Activated B cell treated with CpG ODN at 0.5 μM for 24 hours (primary cell): ENCODE measurements around the gene TNIP2. TPM values are rescaled to one million over a fixed set of nuclear protein-coding genes. Genes with fewer than 3 reads are reported as not detected.
A peak's percentile ranks its signal among the peaks of the same experiment; 100 is the strongest.

Experiments
- ATAC-seq: fragments of 200-7000 bp; cut with Tn5 transposase; one replicate; pipeline ENCODE4 v1.10.0; 2021; ENCODE audit warnings: low read depth, mild to moderate bottlenecking, moderate library complexity
- CTCF ChIA-PET: fragments of 350-600 bp; sonication (Branson Sonifier 250); formaldehyde crosslinking; loops from one replicate; lab custom pipeline; 2021; ENCODE audit warnings: antibody characterized with exemption; lab: Charles Lee
- POLR2A ChIA-PET: fragments of 350-600 bp; sonication (Branson Sonifier 250); formaldehyde crosslinking; loops from one replicate; lab custom pipeline; 2021; ENCODE audit warnings: antibody characterized with exemption; lab: Charles Lee
- DNase-seq: peaks from one replicate; pipeline ENCODE4 v3.0.0; 2022
- H3K27ac Mint-ChIP-seq: one replicate; pipeline ENCODE4 v1.8.0; 2020; ENCODE audit warnings: mixed read lengths
- H3K27me3 Mint-ChIP-seq: one replicate; pipeline ENCODE4 v1.8.0; 2021; ENCODE audit warnings: mixed read lengths
- H3K36me3 Mint-ChIP-seq: one replicate; pipeline ENCODE4 v1.8.0; 2021; ENCODE audit warnings: low read depth, mixed read lengths
- H3K4me1 Mint-ChIP-seq: one replicate; pipeline ENCODE4 v1.8.0; 2021; ENCODE audit warnings: mixed read lengths
- H3K4me3 Mint-ChIP-seq: one replicate; pipeline ENCODE4 v1.8.0; 2020; ENCODE audit warnings: mild to moderate bottlenecking, mixed read lengths
- H3K9me3 Mint-ChIP-seq: one replicate; pipeline ENCODE4 v1.8.0; 2020; ENCODE audit warnings: mixed read lengths
- intact Hi-C: fragments of 100-400 bp; cut with micrococcal nuclease; formaldehyde crosslinking; loops from one replicate; pipeline ENCODE4 v1.15.1; 2024
- total RNA-seq: library from RNA; stranded (reverse); gene quantifications from 2 replicates; pipeline ENCODE4 v1.2.3, GENCODE V29; 2022
- TF ChIP-seq, protein P1 (sequence below): fragments of 200-600 bp; IDR thresholded peaks from one replicate; pipeline ENCODE4 v1.8.0; 2022; ENCODE audit warnings: antibody characterized with exemption, mild to moderate bottlenecking

Gene TNIP2
- total RNA-seq, 1 donor from 2014 or later, result 83.2 TPM

DNA sequence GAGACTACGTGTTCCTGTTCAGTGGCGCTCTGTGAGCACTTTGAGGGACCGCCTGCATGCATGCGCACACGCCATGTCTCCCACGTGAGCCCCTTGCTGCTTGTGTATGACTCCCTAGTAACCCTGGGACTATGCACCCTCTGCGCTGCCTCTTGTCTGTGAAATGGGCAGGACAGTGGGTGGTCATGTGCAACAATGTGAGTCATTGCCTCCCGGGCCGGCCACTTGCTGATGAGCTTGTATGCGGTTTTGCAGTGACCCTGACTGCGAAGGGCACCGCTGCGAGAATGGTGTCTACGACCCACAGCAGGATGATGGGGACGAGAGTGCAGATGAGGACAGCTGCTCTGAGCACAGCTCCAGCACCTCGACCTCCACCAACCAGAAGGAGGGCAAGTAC is 61.4 kb downstream of the TNIP2 start:
- peak overlapping the region; percentile 19 for H3K4me3 Mint-ChIP-seq
- ATAC-seq (no peak), DNase-seq (no peak)
- no peaks in the 10 kb centered on the region for H3K27me3 Mint-ChIP-seq
- peaks cover 5% of the 10 kb centered on the region for H3K9me3 Mint-ChIP-seq
- ChIA-PET POLR2A (interaction anchor here (3.3 kb wide), 1 partner anchor 52 kb away, joined by 56 read pairs; no protein-coding TSS in a partner anchor), CTCF (no interaction called here)
- intact Hi-C loops, result loop anchor here (5.0 kb wide), 2 partner anchors 97 to 153 kb away; no protein-coding TSS in a partner anchor
- peaks cover 89% of the 10 kb centered on the region for H3K4me1 Mint-ChIP-seq
- TF ChIP-seq, protein P1, sequence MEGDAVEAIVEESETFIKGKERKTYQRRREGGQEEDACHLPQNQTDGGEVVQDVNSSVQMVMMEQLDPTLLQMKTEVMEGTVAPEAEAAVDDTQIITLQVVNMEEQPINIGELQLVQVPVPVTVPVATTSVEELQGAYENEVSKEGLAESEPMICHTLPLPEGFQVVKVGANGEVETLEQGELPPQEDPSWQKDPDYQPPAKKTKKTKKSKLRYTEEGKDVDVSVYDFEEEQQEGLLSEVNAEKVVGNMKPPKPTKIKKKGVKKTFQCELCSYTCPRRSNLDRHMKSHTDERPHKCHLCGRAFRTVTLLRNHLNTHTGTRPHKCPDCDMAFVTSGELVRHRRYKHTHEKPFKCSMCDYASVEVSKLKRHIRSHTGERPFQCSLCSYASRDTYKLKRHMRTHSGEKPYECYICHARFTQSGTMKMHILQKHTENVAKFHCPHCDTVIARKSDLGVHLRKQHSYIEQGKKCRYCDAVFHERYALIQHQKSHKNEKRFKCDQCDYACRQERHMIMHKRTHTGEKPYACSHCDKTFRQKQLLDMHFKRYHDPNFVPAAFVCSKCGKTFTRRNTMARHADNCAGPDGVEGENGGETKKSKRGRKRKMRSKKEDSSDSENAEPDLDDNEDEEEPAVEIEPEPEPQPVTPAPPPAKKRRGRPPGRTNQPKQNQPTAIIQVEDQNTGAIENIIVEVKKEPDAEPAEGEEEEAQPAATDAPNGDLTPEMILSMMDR, result no peak
- peak overlapping the region; percentile 70 for H3K27ac Mint-ChIP-seq
- peaks cover 80% of the 10 kb centered on the region for H3K36me3 Mint-ChIP-seq

DNA sequence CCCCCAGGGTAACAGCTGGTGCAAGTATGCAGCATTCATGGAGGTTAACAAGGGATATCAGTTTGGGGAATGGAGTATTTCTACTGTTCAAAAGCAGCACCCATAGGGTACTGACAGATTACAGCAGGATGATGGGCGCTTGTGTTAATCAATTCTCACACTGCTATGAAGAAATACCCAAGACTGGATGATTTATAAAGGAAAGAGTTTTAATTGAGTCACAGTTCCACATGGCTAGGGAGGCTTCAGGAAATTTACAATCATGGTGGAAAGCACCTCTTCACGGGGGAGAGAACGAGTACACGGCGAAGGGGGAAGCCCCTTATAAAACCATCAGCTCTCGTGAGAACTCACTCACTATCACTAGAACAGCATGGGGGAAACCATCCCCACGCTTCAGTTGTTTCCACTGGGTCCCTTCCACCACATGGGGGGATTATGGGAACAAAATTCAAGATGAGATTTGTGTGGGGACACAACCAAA is 64.1 kb downstream of the TNIP2 start:
- POLR2A ChIA-PET, result interaction anchor here (0.6 to 5.4 kb wide), 8 partner anchors 55 to 272 kb away, joined by 3 to 65 read pairs (median 6); partner anchors contain the start of genes GRK4 and TNIP2
- DNase-seq, result no peak
- CTCF ChIA-PET, result interaction anchor here (1.3 kb wide), 1 partner anchor 23 kb away, joined by 3 read pairs; no protein-coding TSS in a partner anchor
- TF ChIP-seq, protein P1, result no peak
- intact Hi-C loops, result loop anchor here (1.0 to 5.0 kb wide), 4 partner anchors 54 to 241 kb away; no protein-coding TSS in a partner anchor
- H3K36me3 Mint-ChIP-seq, result peaks cover 72% of the 10 kb centered on the region
- H3K27me3 Mint-ChIP-seq, result no peaks in the 10 kb centered on the region
- H3K9me3 Mint-ChIP-seq, result peaks cover 5% of the 10 kb centered on the region
- H3K4me1 Mint-ChIP-seq, result peaks cover 87% of the 10 kb centered on the region
- H3K4me3 Mint-ChIP-seq, result peak overlapping the region; percentile 70
- peak; percentile 27 for ATAC-seq
- peak overlapping the region; percentile 95 for H3K27ac Mint-ChIP-seq

Other genes with a start within 250 kb of the TNIP2 start
- gene FAM193A, start 219.7 kb downstream of the TNIP2 start, total RNA-seq, result 40.0 and 42.8 TPM in 2 replicates
- 40.4 and 43.2 TPM in 2 replicates for gene SH3BP2, start 36.7 kb upstream of the TNIP2 start, total RNA-seq
- gene ADD1, start 87.5 kb upstream of the TNIP2 start, total RNA-seq, result 326 and 340 TPM in 2 replicates
- gene NOP14, start 207.1 kb upstream of the TNIP2 start, total RNA-seq, result 56.3 and 57.3 TPM in 2 replicates
- gene GRK4, start 207.2 kb upstream of the TNIP2 start, total RNA-seq, result 1.4 and 2.1 TPM in 2 replicates